Stimulated activated CD4-positive, alpha-beta T cell treated with anti-CD3 and anti-CD28 coated beads, Interleukin-2, amount 100 ng/mL, for 24 hours (primary cell): ENCODE data around the gene FBN2.
"Not testable (repeated sequence)": the region's sequence is repeated elsewhere in the genome, so short reads cannot be mapped to it uniquely, and the experiment has no call there.

ENCODE experiments used
- DNase-seq, 2 donors: peaks; one replicate each; pipeline ENCODE4 v3.0.0-alpha.2; 2020

The FBN2 gene

DNA sequence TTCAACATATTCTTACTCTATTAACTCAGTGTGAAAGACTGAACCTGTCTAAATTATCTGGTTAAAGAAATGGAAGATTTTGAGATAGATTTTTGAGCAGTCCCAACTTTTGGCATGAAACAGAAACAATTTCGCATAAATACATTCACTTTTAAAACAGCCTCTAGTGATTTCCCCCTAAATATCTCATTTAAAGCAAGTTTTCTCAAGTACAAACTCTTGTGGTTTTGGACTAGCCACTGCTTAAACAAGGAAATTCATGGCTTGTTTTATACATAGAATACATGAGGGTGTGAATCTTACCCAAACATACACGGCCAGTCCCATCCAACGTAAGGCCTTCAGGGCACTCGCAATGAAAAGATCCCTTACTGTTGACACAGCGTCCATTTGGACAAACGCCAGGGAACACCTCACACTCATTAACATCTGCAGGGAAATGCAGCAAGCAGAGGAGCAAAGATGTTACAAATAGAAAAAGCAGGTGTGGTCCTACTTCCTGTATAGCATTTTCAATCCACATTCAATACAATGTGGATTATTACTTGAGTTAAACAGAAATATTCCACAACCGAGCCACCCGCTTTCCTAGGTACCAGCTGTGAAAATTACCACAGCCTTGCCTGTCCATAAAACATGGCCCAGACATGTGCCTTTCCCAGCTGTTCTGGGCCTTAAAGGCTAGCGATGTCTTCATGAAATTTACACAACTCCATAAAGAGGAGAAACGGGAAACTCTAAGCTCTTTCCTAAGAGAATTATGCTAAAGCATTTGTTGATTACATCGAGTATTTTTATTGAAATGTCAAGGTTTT lies 188.8 kb downstream of the FBN2 start:
- DNase-seq, result no peak

DNA sequence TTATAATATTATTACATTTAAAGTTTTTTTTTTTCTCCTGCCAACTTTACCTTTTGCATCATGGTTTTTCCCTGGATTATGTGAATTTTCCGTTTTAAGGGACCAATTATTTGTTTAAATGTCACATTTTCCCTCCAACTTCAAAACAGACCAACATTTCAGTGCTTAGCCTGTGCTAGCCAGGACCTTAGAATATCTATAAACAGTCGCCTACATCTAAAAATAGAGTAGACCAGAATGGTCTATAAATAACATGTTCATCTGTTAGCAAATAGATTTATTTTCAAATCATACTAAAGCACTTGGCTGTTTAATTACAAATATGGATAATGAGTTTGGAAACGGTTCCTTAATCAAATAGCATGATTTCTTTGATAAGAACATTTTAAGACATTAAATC lies 192.0 kb downstream of the FBN2 start:
- no peak for DNase-seq

DNA sequence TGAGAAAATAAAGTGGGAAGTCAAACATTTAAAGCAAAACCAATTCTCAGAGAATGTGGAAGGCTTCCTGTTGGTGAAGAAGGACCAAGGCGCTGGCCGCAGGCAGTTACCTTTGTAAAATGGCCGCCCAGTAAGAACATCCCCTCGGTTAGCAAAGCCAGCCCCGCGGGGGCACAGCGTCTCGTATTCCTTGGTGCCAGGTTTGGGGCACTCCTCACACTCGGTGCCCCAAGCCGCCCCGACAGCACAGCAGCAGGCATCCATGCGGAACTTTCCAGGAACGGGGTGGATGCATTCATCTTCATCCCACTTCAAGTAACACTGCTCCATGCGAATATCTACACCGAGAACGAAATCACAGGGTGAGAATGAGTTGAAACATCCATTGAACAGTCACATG lies 192.8 kb downstream of the FBN2 start:
- no peak for DNase-seq

DNA sequence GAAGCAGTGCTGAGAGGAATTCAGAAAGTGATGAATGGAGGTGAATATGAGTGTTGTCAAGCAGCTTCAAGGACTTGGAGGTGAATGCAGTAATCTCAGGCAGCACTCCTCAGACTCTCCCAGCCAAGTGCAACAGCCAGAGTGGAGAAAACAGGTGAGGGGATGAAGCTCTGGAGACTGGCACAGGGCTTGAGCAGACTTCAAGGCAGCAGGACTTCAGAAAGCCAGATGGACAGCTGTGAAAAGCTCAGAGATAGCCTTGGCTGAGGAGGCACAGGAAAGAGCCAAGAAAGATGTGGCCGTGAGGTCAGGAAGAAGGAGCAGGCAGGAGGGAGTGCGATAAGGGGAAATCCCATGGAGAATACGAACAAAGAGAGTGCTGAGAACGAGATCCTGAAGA lies 194.9 kb downstream of the FBN2 start:
- DNase-seq, result no peak

DNA sequence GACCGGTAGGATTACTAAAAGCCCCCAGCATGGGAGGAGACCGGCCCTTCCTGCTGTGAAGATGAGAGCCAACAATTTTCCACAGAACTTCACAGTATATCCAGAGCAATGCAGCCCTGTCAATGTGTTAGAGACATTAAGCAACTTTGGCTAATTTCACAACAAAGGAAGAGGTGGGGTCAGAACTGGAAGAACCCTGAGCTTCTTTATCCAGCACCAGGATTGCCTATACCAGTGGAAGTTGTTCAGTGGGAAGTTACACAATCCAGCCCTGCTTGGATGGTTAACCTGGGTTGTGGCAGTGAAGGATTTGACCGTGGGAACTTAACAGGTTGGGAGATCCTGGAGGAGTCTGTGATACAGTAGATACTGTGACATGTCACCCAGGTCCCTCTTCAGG lies 197.0 kb downstream of the FBN2 start:
- DNase-seq, result no peak

DNA sequence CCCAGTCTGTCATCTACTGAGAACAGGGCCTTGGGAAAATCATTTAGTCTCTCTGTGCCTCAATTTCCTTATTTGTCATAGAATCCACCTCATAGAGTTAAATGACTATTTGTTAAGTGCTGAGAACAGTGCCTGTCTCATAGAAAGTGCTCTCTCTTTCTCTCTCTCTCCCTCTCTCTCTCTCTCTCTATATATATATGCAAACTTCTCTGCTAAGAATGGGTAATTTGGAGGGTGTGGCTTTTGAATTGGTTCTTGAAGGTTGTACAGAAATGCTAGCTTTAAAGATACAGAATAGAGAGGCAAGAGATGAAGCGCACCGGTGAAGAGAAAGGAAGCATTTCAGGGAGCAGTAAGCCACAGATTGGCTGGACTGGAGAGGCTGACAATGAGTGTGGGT lies 197.4 kb downstream of the FBN2 start:
- no peak for DNase-seq

DNA sequence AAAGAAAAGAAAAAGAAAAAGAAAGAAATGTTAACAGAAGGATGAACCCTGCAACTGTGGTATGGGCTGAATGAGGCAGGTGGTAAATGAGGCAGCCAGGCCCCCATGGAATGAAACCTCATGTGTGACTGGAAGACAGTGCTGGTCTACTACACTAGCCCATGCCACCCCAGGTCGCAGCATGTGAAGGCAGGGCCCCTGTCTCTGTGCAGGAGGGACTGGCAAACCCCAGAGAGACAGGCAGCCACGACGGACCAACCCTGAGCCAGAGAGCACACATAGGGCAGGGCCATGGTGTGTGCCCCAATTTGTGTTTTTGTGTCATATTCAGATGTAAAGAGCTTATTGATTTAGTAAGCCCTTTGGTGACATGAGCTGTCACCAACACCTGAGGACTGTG lies 198.5 kb downstream of the FBN2 start:
- DNase-seq, result no peak

DNA sequence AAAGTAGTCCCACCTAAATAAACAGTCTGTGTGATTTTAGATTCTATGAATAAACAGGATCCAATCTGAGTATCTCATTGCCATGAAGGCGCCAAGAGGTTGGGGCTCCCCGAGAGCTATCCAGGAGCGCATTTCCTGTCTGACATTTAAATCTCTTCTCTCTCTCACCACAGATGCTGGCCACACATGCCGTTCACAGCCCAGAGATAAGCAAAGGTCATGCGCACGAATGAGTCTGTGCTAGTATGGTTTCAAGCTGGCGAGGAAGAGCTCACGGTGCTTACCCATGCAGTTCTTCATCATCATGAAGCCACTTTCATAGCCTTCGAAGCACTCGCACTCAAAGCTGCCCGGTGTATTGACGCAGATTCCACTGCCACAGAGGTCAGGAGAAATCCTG lies 199.4 kb downstream of the FBN2 start:
- no peak for DNase-seq

DNA sequence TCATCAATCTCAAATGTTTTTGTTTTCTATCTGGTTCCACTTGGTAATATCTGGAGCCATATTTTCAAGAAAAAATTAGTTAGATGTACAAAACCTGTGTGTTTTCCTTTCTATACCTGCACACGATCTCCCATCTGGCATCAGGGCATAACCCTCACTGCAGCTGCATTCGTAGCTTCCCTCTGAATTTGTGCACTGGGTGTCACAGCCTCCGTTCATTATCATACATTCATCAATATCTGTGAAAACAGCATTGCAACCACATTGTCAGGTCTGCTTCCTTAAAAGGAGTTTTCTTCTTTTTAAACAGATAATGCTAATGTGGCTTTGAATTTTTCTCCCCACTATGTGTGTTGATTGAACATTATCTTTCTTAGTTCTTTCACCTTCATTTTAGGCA lies 202.7 kb downstream of the FBN2 start:
- DNase-seq, result no peak

DNA sequence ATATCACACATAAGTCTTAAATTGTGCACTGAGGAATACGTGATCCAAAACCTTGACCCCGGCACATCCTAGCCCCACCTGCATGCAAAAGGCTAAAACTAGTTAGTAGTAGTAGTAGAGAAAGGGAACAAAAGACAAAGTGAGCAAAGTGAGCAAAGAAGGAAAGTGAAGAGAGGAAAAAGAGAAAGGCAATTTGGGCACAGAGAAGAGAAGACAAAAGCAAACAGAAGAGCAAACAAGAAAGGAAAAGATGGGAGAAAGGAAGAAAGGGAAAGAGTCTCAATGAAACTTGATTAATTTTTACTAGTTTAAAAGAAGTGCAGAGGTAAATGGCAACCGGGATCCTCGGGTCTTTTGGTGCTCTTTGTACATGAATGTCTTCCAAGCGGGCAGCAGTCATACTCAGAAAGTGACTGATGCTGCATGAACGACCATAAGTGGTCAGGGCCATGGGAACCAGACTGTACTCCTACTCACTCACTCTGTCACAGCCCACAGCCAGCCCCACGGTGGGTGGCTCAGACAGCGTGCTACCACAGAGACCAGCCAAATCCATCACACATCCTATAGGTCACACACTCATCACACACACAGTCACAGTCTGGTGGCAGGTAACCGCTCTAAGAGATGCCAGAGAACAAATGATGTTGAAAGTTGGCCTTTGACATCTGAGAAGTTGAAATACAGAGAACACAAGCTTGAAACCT lies 203.9 kb downstream of the FBN2 start:
- DNase-seq, result no peak

DNA sequence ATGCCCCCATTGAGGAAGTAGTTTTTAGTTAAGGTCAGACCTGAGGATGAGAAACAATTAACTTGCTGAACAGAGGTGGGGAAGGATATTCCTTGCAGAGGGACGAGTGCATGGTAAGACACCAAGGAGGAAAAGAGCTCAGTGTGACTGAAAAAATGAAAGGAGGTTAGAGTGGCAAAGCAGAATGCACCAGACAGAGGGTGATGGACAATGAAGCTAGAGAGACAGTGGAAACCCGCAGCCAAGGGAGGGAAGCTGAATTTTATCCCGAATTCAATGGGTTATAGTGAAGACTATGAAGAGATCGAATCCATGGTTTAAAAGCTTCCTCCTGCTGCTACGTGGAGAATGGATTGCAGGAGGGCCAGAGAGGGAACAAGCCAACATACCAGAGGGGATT lies 206.8 kb downstream of the FBN2 start:
- DNase-seq, result no peak

DNA sequence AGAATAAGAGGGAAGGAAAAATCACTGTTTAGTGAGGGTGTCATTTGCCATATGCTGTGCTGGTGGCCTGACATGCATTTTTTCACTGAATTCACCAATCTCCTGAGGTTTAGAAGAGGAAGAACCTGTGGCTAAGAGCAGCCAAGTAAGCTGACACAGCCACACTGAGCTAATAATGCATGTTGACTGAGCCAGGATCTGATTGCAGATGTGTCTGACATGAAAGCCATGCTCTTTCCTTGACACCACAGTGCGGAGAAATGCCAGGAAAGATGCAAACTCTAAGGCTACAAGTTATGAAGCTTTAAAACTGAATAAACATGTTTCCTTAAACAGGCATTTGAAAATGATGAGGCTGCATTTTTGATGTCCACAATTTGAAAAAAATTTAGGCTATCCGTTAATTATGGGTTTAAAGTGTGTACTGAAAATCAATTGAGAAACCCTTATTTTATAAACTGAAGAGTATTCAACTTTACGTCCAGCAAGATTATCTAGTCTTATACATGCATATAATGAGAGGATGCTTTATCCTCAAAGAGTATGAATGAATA lies 208.6 kb downstream of the FBN2 start:
- no peak for DNase-seq

DNA sequence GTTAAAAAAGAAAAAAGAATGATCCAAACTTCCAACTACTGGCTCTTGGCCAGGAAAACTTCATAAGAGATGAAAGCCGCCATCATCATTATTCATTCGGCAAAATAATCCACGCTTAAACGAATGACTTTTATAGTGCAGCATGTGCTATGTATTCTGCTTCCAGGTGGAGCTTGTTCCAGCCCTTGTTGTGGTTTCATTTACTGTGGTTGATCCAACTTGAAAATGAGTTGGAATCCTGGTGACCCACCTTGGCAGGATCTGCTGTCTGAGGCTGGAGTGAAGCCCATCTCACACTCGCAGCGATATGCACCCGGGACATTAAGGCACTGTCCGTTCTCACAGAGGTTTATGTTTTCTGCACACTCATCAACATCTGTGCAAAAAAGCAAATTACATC lies 209.6 kb downstream of the FBN2 start:
- DNase-seq, result no peak

DNA sequence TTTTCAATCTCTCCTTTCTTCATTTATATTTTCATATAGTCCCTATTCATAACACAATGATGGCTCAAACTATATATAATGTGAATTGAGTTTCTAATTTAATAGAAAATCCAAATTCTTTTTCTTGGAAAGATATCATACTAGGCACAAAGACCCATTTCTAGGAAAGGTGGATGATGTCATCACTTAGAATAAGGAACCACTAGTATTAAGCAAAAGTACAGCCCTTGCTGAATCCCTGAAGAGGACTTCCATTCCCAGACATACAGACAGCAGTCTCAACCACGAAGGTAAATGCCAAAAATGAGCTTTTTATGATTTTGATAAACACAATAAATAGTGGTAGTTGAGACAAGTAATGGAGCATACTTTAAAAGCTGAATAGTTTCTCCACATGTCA lies 210.0 kb downstream of the FBN2 start:
- DNase-seq, result no peak

DNA sequence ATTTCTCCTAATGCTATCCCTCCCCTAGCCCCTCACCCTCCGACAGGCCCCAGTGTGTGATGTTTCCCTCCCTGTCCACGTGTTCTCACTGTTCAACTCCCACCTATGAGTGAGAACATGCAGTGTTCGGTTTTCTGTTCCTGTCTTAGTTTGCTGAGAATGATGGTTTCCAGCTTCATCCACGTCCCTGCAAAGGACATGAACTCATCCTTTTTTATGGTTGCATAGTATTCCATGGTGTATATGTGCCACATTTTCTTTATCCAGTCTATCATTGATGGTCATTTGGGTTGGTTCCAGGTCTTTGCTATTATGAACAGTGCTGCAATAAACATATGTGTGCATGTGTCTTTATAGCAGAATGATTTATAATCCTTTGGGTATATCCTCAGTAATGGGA lies 216.6 kb downstream of the FBN2 start:
- not testable (repeated sequence) for DNase-seq

DNA sequence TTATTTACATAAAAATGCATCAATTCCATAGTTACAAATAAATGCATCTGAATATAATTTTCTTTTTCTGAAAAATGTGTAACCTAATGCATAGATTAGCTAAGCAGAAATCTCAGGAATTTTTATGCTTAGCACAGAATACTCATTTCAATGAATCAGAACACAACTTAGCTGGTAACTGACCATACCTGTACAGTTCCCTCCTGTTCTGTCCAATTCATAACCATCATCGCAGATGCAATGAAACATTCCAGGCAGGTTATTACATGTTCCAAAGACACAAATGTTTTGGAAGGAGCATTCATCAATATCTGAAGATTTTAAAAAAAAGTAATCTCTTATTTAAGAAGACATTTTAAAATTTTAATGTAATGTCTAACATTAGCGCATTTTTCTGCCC lies 219.4 kb downstream of the FBN2 start:
- no peak for DNase-seq

DNA sequence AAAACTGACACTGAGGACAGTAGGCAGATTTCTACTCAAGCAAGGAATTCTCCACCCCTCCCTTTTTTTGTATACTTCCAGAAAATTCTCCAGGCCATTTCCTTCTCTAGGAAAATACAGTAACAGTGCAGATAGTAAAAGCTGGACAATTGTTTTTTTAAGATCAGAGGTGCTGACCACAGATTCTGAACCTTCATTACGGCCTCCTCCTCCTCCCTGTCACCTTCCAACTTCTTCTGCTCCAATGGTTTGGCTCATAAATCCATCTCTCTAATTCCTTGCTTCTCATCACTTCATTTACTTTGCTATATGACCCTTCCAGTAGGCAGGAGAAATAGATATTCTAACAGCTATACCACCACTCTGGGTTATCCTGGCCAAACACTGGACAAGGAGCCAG lies 220.6 kb downstream of the FBN2 start:
- no peak for DNase-seq

DNA sequence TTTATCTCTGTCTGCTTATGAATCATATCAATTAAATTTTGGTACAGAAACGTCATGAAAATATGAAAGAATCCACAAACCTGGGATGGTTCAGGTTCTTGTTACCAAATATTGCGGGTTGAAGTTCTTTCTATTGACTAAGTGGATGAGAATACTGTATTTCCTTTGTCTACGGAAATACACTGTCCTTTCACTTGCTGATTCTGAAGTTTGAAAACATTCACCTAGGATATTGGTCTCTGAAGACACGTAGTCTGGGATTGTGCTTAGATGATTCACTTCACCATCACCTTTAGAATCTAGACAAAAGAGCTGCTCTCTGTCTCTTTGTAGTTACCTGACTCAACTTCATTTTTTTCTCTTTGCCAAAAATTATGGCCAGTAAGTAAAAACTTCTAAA lies 222.4 kb downstream of the FBN2 start:
- no peak for DNase-seq

DNA sequence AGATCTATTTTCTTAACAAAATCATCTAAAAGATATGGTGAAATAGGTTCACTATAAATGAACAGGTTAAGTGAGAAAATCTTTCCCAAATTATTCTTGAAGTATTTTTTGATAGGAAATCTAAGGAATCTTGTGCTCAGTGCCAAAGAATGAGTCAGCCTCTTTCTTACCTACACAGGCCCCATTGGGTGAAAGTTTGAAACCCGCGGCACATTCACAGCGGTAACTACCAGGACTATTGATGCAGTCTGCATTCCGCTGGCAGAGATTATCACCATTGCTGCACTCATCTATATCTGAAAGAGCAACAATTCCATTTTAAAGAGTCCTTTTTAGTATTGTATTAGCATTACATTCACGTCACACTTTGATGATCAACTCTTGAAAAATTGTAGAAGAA lies 232.7 kb downstream of the FBN2 start:
- no peak for DNase-seq

DNA sequence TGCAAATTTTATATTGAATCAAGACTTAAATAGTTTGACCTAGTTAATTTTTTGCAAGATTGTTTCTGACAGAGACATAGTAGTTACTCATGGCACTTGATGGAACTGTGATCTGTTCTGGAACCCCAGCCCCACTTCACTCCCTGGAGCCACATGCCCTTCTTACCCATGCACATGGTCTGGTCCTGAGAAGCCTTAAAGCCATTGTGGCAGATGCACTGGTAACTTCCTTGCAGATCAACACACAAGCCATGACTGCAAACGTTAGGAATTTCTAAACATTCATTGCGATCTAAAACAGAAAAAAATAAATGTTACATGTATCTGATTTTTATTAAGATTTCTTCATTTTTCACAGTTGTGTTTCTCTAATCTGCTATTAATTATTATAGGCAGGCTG lies 233.3 kb downstream of the FBN2 start:
- DNase-seq, result no peak

DNA sequence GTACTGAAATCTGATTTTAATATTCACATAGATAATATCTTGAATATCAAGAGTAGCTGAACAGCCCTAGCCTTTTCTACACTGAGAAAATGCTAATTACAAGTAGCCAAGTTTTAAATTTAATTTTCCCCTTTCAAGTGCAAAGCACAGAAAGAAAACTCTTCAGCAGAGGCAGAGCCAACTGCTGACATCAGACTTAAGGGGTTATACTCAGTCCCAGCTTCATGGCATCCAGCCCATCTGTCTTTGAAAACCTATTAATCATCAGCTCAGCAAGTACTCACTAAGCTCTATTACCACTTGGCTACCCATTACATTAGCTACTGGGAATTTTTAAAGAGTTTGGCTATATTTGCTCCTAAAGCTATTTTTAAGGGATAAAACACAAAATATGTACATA lies 234.0 kb downstream of the FBN2 start:
- DNase-seq, result no peak

DNA sequence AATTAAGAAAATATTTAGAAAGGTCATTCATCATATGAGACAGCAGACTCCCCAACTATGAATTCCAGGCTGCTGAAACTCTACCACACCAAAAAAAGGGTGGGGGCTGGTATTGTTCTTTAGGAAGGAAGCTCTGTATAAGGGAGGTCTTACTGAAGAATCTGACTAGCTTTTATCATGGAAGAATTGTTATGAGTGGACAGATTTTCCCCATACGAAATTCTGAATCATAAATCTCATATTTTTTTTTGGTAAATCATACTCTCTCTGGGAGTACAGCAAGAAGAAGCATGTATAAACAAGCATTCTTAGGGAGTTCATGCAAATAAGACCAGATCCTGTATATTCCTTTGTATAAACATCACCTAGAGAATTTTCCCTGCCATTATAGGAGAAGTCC lies 234.5 kb downstream of the FBN2 start:
- DNase-seq, result no peak

DNA sequence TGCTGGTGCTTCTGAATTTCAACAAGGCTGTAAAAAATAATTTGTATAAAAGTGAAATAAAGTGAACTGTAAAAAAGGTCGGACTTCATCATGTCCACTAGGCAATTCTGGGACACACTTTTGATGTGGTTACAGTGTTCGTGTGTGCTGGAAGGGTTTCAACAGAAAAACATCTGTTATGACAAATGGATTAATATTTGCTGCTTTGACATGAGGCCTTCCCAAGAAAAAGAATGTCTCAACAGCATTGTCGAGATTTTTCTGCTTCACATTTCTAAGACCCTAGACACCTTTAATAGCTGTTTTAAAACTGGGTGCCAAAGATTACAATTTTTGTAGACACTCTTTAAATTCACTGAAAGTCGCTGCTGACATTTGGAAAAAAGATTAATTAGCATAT lies 237.9 kb downstream of the FBN2 start:
- DNase-seq, result no peak

DNA sequence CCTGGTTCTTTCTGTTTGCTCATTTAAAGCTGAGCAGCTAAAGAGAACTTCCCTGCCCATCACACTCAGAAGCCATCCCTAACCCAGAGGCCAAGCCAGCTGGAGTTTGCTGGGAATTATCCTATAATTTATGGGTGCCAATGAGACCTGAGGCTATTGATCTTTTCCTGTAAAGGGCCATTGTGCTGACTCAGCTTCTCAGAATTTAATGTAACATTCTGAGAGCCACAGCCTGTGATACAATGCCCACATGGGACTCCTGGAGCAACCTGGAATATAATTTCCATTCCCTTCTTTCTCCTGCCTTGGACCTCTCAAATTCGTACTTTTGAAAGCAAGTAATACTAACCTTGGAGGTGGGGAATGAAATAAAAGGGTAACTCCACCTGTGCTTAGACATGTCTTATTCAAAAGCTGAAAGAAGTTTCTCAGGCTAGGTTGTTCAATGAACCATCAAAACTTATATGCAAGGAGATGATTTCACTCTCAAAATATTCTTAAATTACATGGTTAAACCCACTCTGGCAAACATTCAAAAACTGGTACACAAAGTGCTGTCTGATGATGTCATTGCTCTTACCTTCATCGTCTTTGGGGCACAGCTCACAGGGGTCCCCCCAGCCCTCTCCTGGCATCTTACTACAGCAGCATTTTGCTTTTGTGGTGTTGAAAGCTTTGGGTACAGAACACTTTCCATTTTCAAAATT lies 247.7 kb downstream of the FBN2 start:
- no peak for DNase-seq
